ENCODE measurements around the gene FAM9C.
A peak's percentile ranks its signal among the peaks of the same experiment; 100 is the strongest.

The FAM9C gene

DNA sequence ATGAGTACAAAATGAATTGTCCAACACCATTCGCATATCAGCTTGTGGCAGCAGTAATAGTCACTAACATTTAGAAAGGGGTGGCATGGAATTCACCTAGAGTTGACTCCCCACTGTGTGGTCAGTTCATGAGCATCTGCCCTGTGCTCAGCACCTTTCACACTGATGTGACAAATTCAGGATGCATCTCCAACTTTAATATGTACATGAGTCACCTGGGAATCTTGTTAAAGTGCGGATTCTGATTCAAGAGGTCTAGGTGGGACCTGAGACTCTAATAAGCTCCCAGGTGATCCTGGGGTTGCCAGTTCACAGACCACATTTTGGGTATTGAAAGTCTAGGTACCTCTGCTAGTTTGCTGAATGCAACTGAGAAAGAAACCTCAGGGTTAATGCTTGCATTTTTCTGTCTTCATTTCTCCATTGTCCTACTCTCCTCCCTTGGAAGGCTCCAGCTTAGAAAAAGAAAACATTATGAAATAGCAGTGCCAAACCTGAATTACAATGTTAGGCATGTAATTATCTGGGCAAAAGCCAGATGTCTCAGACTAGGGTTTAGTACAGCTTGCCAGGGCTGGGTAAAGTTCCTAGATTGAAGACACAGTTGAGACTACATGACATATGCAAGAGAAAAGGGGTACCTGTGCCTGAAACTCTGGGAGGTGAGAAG, 36.8 kb downstream of the FAM9C start:
- DNase-seq (ENCODE audit: low spot score) = no peak

DNA sequence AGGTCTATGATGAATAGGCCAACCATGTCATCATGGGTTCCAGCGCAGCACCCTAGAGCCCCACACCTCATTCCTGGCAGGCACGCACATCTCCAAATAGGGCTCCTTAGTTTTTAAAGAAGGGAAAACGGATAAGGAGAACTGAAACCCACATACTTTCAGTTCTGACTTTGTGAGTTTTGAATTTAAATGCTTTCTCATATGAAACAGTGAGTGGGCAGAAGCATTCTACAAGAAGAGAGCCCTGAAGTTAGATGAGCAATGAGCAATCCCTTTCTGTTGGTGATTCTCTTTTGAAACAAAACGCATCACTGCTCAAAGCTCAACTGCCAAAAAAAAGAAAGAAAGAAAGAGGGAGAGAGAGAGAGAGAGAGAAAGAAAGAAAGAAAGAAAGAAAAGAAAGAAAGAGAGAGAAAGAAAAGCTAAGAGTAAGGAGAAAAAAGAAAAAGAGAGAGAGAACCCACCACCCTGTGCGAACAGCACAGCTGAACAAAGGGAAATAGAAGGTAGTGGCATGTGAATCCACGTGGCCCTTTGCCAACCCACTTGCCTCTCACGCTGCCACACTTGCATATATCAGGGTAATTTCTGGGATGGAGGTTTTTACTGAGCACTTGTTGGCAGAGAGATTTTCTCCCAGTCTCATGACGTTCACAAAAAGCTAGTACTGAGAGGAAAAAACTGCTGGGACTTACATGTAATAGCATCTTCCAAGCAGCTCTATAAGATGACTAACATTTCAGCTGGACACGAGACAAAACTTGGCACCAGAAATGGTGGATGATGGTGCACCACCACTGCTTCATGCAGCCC, 38.6 kb downstream of the FAM9C start:
- peak; percentile 44 for DNase-seq (ENCODE audit: low spot score)

DNA sequence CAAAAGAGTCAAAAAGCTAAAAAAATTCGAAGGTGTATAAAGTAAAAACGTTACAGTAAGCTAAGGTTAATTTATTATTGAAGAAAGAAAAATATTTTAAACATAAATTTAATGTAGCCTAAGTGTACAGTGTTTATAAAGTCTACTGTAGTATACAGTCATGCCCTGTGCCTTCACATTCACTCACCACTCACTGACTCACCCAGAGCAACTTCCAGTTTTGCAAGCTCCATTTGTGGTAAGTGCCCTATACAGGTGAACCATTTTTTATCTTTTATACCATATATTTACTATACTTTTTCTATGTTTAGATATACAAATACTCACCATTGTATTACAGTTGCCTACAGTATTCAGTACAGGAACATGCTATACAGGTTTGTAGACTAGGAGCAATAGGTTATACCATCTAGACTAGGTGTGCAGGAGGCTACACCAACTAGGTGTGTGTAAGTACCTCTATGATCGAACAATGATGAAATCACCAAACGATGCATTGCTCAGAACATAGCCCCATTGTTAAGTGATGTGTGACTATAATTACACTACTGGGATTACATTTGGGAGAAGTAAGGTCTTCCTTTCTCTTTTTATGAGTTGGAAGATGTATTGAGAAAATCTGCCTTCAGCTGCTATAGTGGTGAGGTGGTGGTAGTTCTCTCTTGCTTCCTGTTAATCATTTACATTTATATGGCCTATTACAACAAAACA, 42.3 kb downstream of the FAM9C start:
- no peak for DNase-seq (ENCODE audit: low spot score)

DNA sequence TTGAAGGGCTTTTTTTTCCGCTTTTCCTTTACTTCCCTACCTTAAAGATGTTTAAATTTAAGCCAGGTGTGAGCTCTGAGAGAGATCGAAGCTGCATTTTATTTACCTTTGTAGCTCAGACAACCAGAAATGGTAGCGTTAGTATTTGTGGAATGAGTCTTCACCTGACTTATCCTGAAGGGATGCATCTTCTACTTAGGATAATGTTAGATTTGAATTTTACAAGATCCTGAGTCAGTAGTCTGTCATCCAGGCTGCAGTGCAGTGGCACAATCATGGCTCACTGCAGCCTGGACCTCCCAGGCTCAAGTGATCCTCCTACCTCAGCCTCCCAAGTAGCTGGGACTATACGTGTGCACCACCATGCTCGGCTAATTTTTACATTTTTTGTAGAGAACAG, 43.3 kb downstream of the FAM9C start:
- no peak for DNase-seq (ENCODE audit: low spot score)

DNA sequence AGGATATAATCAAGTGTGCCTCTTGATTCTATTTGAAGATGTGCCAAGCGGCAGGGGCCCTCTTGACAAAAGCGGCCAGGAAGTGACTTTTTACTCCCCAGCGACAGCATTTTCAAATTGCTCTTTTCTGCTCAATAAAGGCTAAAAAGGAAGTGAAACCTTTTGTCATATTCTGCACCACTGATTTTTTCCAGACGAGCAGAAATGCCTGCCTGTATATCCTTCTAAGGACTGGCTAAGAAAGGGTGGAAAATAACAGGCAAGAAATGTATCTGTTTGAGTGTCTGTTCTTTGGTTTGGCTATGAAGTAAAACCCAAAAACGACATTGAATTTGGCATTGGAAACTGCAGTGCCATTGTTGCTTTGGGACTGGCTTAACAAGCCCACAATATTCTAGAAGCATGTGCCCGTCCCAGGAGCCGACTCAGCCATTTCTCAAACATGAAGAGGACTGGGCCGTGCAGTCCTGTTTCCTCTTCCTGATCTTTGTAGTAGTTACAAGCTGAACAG, 44.1 kb downstream of the FAM9C start:
- DNase-seq (ENCODE audit: low spot score) = peak; percentile 51

DNA sequence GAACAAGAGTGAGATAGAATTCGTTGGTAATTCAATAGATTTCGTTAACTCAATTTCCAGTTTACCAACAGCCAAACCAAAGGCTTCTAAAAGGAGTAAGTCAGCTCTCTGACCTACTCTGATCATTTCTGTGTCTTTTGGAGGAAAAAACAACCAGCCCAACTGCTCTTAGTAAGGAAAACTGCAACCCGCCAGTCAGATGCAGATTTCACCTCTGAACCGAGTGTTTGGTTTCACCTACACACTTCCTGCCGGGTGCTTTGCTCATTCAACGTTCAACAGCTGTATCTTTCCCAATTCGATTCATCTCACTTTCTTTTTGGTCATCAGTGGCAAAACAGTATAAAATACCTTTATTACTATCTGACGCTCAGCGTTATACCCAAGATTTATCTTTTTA, 45.0 kb downstream of the FAM9C start:
- peak; percentile 36 for DNase-seq (ENCODE audit: low spot score)

DNA sequence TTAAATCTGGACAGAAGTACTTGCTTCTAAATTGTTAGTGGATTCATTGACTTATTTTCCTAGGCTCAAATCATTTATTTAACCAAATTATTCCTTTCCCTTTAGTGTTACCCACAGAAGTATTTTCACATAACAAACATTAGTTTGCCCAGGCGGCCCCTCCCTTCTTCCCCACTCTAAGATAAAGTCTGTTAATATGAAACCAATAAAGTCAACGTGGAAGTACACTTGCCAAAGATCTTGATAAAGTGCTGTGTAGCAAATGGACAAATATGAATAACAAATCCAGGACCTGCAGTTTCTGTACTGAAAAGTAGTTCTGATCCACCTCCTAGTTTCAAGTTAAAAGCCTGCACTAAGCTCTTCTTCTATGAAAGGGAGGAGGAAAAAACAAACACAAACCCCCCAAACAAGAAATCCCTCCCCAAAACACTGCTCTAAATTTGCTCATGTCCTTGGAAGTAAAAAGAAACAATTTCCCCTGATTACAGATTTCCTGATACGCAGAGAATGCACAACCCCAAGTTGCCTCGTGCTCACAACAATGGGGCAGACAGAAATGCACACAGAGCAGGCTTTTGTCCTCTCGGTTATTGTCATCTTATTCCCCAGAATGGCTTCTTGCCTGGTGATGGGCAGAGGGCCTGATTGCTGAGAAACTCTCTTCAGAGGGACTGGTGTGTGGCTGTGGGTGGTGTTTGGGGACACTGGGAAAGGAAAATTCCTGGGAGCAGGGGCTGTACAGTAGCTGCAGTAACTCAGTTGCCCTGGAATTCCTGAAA, 46.3 kb downstream of the FAM9C start:
- peak; percentile 89 for DNase-seq (ENCODE audit: low spot score)

DNA sequence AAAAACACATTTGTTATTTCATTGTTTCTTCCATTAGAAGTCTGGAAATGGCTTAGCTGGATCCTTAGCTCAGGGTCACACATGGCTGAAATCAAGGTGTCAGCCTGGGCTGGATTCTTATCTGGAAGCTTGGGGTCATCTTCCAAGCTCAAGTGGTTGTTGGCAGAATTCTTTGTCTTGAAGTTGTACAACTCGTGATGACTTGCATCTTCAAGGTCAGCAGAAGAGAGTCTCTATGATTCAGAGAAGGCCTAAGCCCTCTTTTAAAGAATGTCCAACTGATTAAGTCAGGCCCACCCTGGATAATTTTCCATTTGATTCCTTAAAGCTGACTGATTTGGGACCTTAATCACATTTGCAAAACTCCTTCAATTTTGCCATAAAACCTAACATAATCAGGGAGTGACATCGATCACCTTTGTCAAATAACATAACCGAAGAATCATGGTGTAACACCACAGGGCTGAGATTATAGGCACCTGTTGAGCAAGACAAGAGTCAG, 47.4 kb downstream of the FAM9C start:
- DNase-seq (ENCODE audit: low spot score) = no peak

DNA sequence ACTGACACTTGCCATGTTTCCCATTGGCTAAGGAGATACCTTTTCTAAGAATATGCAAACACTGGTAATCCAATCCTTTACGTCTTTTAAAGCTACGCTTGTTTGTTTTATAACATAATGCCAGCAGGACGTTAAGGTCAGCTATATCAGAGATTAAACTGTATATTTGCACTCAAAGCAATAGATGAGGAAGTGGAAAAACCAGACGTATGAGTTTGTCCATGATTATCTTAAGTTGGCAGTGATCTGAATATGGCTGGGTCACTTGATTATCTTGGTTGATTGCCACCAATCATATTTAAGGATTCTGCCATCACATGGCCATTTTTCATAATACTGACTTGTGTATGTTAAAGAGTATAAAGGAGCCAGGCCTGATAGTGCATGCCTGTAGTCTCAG, 50.1 kb downstream of the FAM9C start:
- no peak for DNase-seq (ENCODE audit: low spot score)

DNA sequence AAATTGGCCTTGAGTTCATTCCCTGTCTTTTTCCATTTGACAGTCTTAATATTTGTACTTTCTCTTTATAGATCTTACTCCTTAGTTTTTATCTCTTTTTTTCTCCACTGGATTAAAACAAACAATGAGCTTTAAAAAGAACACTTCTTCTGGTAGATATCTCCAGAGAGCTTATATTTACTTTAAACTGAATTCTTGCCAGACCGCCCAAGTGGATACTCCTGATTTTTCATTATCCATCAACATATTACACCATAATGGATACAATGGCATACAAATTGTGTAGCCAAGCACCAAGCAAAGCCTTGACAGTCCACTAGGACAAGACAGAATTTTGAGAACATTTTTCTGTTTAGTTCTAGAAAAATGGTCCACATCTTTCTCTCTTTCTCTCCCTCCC, 50.6 kb downstream of the FAM9C start:
- DNase-seq (ENCODE audit: low spot score) = no peak

DNA sequence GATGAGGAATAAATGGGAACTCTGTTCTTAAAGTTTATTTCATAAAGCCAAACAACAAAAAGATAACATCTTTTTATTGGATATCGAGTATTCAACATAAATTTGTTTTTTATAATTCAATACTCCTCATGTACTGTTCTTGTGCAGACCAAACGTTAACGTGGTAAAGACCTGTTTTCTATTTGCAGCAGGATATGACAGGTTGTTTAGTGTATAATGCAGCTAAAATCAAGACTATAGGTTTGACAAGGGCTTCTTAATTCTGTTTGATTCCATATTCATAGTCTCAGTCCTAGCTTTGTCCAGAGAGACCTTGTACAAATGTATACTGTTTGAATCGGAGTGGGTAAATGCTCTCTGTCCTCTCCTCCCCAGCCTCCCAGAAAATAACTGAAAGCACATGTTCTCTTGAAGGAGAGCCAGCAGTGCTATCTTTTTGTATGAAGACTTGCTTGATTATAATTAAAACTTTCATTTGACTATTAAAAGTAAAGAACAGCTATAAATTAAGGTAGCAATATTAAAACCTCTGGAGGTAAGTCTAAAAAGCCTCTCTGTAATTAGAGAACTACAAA, 51.8 kb downstream of the FAM9C start:
- no peak for DNase-seq (ENCODE audit: low spot score)

DNA sequence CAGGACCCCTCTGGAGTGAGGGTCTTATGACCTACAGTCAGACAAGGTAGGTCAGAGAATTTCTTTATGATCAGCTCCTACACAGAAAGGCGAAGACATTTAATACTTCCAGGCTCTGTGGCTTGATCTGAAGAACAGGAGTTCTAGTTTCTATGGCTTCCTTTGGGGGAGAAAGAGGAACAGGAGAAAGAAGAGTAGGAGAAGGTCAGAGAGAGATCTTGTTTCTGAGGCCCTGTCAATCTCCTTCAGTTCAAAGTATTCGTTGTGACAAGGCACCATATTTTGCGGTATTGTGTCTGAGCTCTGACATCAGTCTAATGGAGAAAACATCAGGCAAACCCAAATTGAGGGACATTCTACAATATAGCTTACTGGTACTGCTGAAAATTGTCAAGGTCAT, 52.8 kb downstream of the FAM9C start:
- no peak for DNase-seq (ENCODE audit: low spot score)

DNA sequence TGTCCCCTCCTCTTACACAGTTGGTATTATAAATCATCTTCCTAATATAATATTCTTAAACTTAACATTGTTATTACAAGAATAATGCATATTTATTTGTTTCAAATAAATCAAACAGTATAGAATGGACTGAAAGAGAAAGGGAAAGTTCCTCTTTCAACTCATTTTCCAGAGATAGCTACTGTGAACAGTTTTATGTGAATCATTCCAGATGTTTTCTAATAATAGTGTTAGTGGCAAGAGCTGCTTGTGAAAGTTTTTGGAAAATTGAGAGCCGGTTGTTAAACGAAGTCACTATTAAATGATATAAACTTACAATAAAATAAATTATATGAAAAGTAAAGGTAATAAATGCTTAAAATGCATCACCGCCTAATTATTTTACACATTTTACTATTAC, 55.0 kb downstream of the FAM9C start:
- DNase-seq (ENCODE audit: low spot score) = no peak

DNA sequence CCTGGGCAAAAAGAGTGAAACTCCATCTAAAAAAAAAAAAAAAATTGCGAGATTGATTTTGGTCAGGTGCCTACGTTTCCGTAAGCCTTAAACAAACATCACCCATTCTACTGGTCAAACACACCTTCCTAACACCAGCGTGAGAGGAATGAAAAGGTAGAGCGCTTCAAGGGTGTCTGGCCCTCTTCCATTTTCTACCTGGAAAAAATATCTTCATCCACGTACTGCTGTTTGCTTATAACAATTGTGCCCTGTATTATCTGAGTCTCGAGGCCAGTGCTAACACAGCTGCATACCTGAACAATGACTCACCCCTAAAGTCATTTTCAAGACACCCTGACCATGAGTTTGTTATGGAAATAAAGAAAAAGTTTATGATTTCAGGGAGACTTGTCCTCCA, 55.6 kb downstream of the FAM9C start:
- DNase-seq (ENCODE audit: low spot score) = no peak

DNA sequence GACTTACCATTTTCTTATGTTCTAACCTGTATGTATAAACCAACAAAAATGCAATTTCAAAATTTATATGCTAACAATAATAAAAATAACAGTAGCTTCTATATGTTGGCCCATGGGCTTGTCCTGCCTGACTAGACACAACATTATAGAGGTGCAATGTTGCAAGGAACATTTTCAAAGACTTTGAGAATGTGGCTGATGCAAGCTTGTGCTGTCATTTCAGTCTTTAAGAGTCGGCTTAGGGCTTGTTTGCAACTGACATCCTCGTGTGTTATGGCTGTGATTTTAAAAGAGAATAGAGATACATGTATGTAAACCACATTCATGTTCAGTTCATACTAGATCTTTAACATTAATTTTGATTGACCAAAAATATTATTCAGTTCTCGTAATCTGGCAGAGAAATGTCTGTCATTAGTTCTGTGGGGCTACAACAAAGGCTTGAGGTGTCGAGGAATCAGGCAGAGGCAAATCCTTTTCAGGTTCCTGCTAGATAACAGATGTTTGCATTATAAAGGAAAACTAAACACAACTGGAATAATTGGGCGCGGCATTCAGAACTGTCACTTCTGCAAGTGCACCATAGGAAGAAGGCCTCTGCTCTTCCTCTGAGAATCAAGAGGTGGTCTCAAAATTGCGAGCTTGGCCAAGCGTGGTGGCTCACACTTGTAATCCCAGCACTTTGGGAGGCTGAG, 56.4 kb downstream of the FAM9C start:
- no peak for DNase-seq (ENCODE audit: low spot score)

DNA sequence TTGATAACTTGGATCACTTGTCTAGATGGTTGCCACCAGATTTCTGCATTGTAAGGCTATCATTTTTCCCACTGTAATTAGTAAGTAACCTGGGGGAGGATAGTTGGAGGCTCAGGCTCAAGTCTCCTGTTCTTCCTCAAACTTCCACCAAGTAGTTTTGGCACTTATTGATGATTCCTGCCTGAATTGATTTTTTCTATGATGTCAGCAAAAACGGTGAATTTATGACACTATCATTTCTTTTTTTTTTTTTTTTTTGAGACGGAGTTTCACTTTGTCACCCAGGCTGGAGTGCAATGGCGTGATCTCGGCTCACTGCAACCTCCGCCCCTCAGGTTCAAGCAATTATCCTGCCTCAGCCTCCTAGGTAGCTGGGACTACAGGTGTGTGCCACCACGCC, 57.1 kb downstream of the FAM9C start:
- DNase-seq (ENCODE audit: low spot score) = no peak

DNA sequence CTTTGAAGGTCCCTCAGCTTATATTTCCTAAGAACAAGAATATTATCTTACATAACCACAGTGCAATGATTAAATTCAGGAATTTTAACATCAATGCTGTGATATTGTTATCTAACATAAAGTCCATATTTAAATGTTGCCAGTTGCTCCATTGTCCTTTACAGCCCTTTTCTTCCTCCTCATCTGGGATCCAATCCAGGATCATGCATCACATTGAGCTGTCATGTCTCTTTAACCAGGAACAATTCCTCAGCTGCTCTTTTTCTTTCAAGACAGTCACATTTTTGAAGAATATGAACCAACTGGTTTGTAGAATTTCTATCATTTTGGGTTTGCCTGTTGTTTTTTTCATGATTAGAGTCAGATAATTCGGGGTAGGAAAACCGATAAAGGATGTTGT, 57.5 kb downstream of the FAM9C start:
- no peak for DNase-seq (ENCODE audit: low spot score)

DNA sequence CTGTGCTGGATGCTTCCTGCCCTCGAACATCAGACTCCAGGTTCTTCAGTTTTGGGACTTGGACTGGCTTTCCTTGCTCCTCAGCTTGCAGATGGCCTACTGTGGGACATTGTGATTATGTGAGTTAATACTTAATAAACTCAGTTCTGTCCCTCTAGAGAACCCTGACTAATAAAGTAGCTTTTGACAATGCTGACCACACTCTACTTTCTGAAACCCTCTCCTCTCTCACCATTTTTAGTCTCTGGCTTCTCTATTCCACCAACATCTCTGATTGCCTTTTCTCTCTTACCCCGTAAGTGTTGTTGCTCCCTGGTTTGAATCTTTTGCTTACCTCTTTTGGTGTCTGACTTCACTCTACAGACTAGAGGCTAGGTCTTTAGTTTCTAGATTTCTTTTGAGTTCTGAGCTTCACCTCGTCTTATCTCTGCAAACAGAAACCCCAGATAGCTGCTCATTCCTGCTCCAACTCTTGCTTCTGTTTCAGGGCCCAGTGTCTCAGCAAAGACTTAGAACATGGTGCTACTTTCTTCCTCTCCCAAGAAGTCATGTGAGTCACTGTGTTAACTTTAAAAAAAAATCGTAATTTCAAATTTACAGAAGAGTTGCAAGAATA, 58.1 kb downstream of the FAM9C start:
- no peak for DNase-seq (ENCODE audit: low spot score)

Measured in globus pallidus (tissue), 1 donor.